RCC 7860 (cell line): ENCODE measurements around the gene CCND3.

ENCODE experiments used
- DNase-seq: peaks from one replicate; pipeline ENCODE4 v3.0.0-alpha.2; 2015; ENCODE audit warnings: low spot score
- FAIRE-seq: peaks from 2 replicates; lab custom pipeline; 2012; peaks lifted over from hg19 to GRCh38; lab: Jason Lieb, UNC

CCND3 gene

GRCh38 chr6:41941280-41942066, at the start of gene CCND3:
Gene CCND3 (minus strand): TSS chr6:41941808. CDS start chr6:41941649, 159 bp downstream.
- DNase-seq = peak; percentile 84
- no peak for FAIRE-seq

- FAIRE-seq (no peak), DNase-seq (no peak)
Observed at GRCh38 chr6:41986339-41986738, 44.7 kb upstream of the CCND3 start.

DNA sequence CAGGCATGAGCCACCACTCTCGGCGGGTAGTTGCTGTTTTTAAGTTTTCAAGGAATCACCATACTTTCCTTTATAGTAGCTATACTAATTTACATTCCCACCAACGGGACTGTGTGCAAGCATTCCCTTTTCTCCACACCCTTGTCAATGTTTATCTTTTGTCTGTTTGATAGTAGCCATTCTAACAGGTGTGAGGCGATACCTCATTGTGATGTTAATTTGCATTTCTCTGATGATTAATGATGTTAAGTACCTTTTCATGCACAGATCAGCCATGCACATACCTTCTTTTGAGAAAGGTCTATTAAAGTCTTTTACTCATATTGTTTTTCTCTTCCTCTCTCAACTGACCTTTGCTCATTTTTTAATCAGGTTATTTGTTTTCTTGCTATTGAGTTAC, 43.0 kb upstream of the CCND3 start:
- DNase-seq = no peak
- no peak for FAIRE-seq

DNA sequence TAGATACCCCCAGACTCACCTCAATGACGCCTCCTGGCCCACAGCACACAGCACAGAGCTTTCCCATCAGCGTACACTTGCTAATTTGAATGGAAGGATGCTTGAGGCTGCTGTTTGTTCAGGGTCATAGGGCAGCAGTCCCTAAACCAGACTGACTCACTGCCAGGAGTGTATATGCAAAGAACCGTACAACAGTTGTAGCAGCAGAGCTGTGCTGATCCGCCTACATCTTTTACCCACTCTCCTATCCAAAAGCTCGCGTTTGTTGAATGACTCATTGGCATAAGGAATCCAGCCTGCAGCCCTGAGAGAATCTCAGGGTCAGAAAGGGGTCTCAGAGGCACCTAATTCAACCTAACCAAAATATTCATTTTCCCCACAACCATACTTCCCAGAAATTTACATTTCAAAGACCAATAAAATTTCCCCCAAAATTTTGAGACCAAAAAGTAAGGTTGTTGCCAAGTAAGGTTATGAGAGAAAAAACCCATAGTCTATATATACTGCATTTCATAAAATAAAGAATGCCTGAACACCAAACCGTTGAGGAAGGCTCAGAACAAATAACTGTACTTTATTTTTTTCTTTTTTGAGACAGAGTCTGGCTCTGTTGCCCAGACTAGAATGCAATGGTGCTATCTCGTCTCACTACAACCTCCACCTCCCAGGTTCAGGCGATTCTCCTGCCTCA, 35.3 kb upstream of the CCND3 start:
- DNase-seq (no peak), FAIRE-seq (no peak)

DNA sequence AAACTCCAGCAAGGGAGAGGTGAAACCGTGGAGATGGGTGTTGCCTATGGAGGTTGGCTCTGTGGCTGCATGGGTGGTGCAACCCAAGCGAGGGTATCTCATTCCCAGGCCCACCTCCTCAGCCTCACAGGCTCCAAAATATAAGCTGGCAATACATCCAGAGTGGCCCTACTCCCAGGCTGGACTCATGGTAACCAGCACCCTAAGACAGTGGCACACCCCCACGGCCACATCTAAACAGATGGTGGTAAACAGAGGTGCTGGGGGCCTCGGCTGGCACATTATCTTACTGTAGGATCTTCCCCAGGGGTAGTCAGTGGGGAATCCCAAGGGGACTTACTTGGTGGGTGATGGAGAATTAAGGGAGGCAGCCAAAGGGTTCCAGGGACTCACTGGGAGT, 33.7 kb upstream of the CCND3 start:
- DNase-seq = no peak
- no peak for FAIRE-seq

DNA sequence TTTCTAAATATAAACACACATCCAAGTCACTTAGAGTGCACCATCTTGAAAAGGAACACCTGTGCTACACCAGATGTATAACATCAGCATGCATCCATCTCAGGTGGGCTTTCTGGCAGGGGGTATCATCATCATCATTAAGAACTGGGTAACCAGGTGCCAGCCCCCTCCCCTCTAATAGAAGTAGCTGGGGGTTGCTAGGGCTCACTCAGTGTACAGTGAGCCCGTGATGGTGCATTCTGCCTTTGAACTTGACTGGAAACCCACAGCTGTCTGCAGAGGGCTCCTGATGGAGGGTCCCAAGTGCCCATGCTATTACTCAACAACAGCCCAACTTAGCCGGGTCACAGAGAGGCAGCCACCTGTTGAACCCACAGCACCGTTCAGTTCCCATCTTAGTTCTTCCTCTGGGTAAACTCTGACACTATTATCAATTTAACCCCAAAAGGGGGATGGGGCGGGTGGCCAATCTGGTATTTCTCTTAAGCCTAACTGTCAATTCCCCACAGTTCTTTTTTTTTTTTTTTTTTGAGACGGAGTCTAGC, 32.7 kb upstream of the CCND3 start:
- no peak for DNase-seq

DNA sequence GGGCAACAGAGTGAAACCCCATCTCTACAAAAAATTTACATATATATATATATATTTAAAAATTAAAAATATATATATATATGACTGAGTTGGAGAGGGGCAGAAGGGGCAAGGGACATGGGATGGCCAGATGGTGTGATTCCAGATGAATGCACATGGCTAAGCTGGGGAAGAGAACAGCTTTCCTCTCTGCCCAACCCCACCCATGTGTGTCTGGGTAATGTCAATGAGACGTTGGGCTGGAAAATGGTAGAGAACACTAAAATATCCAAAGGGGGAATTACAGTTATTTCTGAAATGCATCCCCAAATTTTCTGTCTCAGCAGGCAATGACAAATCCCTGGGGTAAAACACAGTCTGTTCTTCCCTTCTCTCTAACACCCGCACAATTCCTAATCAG, 31.2 kb upstream of the CCND3 start:
- no peak for DNase-seq
- FAIRE-seq = no peak

More for the DNA sequence above, 32.7 kb upstream of the CCND3 start:
- no peak for FAIRE-seq

- FAIRE-seq = no peak
- DNase-seq = no peak
Observed at GRCh38 chr6:41970436-41970846, 28.8 kb upstream of the CCND3 start.

DNA sequence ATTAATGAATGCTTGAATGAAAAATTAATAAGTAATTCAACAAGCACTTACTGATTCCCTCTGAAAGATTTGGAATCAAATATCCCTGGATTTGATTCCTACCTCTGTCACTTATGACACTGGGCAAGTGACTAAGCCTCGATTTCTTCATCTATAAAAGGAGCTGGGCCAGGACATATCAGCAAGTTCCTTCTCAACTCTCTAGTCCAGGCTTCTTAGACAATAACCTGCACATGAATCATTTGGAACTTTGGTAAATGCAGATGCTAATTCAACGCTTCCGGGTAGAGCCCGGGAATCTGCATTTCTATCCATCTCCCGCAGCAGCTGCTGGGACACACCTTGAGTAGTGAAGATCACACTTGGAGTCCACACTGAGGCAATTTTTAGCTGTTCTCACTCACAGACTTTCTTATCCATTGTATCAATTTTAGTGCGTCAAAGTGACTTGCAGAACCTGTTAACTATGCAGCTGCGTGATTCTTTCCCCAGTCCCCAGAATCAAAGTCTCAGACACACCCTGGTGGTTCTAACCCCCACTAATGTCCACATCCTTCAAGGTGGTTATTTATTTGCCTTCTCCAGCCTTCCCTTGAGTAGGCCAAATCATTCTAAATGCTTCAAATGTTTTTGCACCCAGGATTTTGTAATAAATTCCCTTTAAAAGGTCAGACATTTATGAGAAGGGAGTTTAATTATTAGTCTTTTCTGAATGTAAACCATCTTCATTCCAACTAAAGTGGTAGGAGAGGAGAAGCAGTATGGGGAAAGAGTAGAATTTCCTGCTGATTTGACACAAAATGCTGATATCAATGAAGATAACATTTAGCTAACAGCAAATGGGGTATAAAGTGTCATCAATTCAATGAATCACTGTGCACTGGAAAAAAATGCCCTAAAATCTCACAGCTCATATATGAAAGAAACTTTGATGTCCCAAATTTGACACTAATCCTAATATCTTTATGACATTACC, 26.0 kb upstream of the CCND3 start:
- FAIRE-seq (no peak), DNase-seq (peak; percentile 74)

GRCh38 chr6:41966961-41967311, 25.3 kb upstream of the CCND3 start:
- FAIRE-seq = peak; percentile 89
- peak; percentile 87 for DNase-seq

GRCh38 chr6:41966214-41966920, 24.8 kb upstream of the CCND3 start:
- DNase-seq = peak; percentile 41
- peak; percentile 27 for FAIRE-seq

DNA sequence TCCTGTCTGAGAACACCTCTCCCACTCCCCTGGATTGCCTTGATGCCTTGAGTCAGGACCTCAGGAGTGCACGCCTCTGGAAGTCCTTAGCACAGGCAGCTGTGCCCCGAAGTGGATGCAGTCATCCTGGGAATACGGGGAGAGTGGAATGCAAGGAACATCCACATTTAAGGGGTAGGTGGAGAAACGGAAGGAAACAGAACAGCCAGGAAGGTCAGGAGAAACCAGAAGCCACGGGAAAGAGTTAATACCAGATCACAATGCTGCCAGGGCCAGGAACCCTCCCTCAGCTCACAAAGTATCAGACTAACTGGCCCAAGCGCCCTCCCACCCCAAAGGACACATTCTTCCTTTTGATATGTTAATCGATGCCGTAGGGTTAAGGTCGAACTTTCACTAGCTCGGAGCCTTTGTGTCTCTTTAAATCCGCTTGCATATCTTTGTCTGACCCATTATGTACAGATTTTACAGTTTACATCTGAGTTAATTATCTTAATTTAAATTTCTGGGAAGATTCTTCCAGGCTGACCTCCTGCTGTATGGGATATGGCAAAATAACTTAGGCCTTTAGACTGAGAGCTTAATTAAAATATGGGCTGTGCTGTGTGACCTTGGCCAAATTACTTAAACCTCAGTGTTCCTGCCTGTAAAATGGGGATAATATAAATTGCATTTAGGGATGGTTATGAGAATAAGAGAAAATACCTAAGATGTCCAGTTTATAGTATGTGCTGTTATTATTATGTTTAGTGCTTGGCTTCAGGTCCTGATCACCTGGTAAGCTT, 24.0 kb upstream of the CCND3 start:
- FAIRE-seq (no peak), DNase-seq (no peak)

GRCh38 chr6:41964201-41964887, 22.7 kb upstream of the CCND3 start:
- DNase-seq (no peak), FAIRE-seq (no peak)

GRCh38 chr6:41963371-41963770, 21.8 kb upstream of the CCND3 start:
- no peak for DNase-seq

DNA sequence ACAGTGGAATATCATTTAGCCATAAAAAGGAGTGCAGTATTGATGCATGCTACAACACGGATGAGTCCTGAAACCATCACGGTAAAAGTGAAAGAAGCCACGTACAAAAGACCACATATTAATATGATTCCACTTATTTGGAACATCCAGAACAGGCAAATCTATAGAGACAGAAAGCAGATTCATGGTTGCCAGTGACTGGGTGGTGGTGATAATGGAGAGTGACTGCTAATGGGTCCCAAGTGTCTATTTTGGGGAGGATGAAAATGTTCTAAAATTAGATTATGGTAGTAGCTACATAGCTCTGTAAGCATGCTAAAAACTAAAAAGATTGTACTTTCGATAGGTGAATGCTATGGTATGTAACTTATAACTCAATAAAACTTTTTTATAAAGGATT, 18.4 kb upstream of the CCND3 start:
- no peak for FAIRE-seq
- no peak for DNase-seq

More at GRCh38 chr6:41963371-41963770, 21.8 kb upstream of the CCND3 start:
- FAIRE-seq = no peak

- no peak for DNase-seq
- no peak for FAIRE-seq
Observed at GRCh38 chr6:41958022-41958856, 16.6 kb upstream of the CCND3 start.

DNA sequence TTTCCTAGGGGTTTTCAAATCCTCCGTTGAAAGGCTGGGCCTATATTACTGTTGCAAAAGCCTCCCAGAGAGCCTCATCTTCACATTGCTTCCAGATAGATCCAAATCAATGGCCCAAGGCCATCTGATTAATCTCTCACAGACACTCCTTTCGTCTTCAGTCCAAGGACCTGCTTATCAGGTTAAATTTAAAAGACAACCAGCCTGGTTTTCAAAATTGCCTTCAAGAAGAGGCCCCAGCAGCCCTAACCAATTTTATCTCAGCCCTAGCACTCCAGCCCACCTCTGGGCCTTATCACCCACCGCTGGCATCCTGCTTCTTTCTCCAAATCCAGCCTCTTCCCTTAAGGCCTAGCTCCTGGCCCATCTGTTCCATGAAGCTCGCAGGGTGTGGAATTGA, 15.5 kb upstream of the CCND3 start:
- DNase-seq (no peak), FAIRE-seq (no peak)

DNA sequence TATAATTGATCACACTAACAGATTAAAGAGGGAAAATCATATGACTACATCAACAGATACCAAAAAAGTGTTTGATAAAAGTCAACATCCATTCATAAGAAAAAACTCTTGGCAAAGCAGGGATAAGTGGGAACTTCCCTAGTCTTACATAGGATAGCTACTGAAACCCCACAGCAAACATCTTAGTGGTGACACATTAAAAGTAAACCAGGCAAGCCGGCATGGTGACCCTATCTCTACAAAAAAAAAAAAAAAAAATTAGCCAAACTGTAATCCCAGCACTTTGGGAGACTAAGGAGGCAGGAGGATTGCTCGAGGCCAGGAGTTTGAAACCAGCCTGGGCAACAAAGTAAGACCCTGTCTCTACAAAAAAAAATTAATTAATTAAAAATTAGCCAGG, 13.8 kb upstream of the CCND3 start:
- FAIRE-seq (no peak), DNase-seq (no peak)
